Pulmonary artery endothelial cell (primary cell): ENCODE measurements around the gene TLE7. TPM values are rescaled to one million over a fixed set of nuclear protein-coding genes. Genes with fewer than 3 reads are reported as not detected.

Experiments used
- DNase-seq: peaks from one replicate; pipeline ENCODE4 v3.0.0-alpha.2; 2011; ENCODE audit warnings: low read depth, low spot score
- total RNA-seq: library from RNA; depleted of rRNA; stranded (reverse); fragments of >200 nt; gene quantifications from 2 replicates; pipeline ENCODE4 v1.2.3, GENCODE V29; 2014

TLE7 gene
- 0.07 TPM in 1 of 2 replicates, not detected in the other for total RNA-seq

DNA sequence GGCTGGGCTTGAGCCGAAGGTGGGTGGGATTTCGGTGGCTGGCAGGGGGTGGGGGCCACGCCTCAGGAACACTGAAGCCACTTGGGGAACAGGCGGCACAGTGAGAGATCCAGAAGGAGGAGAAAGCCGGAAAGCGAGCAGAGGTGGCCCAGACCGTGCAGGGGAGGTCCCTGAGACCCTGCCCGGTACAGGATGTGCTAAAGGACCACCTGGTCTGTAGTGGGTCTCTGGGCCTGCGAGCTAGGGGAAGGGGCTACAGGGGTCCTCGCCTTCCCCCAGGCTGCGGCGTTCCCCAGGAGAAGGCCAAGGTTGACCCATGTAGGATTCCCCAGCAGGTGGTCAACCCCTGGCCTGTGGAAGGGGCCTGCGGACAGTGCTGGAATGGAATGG, at the start of gene TLE7:
TLE7 (minus strand) TSS at position 4 of the 390 bp plus-strand sequence. CDS start 8,730 bp downstream, outside the sequence.
- no peak for DNase-seq

DNA sequence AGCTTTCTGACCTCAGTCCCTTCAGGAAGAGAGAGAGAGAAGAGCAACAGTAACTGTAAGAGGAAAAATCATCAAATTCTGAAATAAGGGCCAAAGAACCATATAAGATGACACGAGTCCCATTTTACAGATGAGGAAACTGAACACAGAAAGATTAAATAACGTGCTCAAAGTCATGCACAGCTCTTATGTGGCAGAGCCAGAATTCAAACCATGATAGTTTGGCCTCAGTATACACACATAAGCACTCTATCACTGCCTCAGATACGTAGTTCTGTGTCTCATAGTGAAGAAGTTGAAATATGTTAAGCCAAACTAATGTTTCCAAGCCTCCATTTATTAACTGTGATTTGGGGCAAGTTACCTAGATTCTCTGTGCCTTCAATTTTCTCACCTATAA, 49.2 kb upstream of the TLE7 start:
- no peak for DNase-seq

DNA sequence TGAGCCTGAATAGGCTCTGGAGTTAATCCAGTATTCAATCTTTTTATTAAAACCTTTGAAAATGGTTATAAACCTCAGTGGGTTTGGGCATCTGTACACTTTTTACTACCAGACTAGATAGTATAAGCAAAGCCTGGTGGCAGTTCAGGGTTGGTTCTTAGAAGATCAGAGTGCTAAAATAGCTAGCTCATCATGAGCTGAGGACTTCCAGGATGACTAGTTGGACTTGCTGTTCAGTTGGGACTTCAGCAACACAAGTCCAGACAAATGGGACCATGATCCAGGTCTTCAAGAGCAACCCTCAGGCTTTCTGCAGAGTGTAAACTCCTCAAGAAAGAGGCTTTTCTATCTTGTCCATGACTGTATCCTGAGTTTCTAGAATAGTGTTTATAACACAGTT, 48.5 kb upstream of the TLE7 start:
- no peak for DNase-seq

DNA sequence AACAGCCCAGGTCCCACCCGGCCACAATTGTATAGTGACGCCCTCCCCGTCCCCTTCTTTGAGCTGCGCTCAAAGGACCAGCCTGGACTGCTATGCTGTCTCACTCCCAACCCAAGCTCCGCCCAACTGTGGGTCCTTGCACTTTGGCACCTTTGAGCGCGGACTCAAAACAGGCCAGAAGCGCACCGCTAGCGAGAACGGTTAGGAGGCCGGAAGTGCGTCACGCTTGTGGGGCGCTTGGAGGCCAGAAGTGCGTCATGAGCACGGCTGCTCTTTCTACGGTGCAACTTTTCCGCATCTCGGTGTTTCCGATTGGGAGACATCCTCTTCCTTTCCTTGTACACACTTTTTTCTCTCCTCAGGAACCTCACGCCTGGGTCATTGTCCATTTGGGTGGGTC, 47.3 kb upstream of the TLE7 start, which contains the start of gene ZNF19:
ZNF19 (minus strand) TSS at position 203 of the 400 bp plus-strand sequence. CDS start 7,210 bp downstream, outside the sequence.
- no peak for DNase-seq

DNA sequence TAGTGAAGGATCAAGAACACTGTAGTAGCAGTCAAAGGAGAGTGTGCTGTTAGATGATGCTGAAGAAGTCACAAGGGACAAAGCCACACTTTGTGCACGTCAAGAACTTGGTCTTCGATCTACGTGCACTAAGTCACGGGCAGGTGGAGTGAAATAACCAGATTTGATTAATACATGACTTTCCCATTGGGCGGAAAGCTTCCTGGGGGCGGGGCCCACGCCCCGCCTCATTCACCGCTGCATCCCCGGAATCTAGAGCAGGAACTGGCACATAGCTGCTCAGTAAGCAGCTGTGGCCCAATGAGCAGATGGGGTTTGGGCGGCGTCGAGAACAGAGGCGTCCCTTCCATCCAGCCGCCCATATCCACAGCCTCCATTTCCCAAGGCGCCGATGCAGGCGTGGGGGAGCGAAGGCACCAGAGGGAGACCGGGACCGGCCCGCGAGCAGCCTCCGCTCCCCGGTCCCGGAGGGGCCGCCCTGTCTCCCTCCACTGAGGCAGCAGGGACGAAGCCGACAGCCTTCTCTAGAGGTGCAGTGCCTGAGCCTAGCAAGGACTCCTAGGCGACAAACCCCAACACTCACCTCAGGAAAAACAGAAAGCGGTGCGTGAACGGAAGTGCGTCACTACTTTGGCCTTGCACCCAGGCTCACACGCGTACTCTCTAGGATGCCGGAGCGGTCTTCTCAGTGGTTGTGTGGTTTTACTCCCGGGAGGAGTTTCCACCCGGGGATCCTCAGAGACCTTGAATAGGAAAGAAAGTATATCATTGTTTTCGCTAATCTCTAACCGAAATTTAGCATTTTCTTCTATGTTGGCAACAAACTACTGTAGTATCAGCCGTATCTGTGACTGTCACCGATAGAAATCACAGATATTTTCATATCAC, 42.4 kb upstream of the TLE7 start:
- DNase-seq, result peak; percentile 77

DNA sequence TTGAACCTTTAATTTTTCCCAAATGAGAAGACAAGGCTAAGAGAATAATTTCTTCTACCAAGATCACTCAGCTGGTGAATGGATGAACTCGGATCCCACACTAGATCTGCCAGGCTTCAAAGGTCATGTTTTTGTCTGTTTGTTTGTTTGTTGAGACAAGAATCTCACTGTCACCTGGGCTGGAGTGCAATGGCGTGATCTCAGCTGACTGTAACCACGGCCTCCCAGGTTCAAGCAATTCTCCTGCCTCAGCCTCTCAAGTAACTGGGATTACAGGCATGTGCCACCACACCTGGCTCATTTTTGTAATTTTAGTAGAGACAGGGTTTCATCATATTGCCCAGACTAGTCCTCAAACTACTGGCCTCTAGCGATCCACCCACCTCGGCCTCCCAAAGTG, 40.7 kb upstream of the TLE7 start:
- DNase-seq, result no peak

DNA sequence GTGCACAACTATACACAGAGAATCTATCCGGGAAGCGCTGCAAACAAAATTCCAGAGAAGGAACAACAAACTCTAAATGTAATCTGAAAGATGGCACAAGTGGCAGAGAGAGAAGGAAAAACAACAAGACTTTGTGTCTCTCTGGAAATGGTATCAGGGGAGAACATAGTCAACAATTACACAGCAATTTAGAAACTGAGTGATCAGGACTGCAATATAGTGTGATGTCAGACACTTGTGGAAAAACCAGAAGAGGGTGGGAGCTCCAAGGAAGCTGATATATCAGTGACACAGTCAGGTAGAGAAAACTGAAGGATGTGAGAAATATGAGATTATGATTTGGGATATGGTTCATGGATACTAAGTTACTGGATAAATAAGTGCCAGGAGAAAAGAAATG, 39.1 kb upstream of the TLE7 start:
- DNase-seq, result no peak

DNA sequence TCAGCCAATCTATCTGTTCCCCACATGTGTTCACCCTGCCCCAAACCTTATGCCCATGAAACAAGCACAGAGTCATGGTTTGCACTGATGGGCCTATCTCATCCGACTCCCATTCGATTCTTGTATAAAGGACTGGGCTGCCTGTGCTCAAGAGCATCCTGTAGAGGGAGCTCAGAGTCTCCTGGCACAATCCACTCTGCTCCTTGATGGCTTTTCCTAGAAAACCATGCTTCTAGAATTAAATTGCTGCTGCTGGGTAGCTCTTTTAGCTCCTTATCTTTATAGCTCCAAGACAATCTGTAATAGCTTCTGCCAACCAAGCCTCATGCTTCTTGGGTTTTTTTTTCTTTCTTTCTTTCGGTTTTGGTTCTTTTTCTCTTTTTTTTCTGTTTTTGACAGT, 37.6 kb upstream of the TLE7 start:
- DNase-seq, result no peak

DNA sequence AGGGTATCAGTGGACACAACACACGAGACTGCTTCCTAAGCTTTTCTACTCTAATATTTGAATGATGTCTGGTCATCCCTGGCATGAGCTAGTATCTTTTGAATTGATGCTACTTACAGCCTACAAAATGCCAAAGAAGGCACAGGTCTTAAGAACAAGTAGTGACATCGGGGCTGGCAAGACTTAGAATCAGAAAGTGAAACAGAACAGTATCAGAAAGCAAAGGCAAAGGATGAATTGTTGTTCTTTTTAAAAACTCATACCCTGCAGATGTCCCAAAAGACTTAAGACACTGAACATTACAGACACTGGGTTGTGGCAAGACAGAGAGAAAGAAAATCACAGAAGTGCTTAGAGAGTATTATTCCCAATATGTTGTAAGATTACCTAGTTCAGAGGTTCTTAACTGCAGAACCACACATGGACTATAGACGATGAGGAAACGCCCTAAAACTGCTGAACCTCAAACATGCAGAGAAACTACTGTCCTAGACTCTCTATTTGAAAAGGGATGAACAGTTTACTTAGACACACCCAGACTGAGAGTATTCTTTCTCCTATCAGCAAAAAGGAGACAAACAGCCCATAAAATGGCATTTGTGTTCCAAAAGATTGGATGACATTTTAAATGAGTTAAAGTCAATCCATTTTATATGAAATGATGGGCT, 34.7 kb upstream of the TLE7 start:
- no peak for DNase-seq

DNA sequence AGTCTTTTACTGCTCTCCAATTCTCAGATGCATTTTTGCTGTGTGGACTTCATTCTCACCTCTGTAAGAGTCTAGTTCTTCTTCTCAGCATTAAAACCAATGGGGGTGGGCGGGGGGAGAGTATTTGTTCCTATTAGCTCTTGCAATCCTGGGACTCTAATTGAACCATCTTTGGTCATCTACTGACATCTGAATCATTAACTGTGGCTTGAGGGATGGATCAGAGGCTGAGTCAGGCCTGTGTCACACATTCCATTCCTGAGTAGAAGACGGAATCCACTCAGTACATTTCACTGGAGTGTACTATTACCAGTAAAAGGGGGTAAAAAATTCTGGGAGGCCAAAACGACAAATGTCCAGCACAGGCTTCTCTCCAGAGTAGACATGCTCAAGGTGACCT, 33.0 kb upstream of the TLE7 start:
- no peak for DNase-seq

DNA sequence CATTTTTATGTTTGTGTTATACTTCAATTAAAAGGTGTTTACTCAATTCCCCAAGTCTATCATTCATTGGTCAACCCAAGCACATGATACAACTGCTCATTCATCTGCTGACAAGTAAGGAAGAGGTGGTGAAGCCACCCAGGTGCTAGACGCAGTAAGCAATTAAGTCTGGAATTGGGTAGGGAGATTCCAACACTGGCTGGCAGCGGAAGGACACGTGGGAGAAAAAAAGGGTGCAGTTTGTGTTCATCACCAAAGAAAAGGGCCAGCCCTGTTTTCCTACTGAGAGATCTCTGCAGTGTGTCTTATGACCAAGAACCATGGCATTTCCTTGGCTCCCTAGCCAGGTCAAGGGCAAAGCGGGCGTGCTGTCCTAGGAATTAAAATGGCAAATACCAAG, 32.0 kb upstream of the TLE7 start:
- DNase-seq, result no peak

DNA sequence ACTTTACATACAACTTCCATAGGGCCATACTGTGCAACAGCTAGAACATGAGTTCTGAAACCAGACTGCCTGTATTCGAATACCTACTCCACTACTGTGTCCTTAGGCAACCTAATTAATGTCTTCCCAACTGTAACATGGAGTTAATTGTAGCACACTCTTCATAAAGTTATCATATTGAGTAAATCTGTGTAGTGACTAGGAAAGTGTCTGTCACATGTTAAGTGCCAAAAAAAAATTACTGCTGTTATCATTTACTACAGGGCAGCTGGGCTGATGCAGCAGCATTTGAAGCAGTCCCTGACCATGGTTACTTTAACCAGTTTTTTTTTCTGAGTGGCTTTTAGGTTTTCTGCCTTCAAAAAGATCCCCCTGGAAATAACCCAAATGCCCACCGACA, 31.1 kb upstream of the TLE7 start:
- no peak for DNase-seq

DNA sequence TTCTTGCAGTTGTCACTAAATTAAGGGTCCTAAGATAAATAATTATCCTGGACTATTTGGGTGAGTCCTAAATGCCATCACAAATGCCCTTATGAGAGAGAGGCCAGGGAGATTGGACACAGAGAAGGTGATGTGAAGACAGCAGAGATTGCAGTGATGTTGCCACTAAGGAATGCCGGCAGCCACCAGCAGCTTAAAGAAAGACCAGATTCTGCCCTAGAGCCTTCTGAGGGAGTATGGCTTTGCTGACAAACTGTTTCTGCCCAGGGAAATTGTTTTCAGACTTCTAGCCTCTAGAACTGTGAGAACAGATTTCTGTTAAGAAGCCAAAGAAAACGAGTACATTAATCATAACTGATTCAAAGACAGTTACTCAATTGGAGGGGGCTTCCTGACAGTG, 30.2 kb upstream of the TLE7 start:
- DNase-seq, result no peak

DNA sequence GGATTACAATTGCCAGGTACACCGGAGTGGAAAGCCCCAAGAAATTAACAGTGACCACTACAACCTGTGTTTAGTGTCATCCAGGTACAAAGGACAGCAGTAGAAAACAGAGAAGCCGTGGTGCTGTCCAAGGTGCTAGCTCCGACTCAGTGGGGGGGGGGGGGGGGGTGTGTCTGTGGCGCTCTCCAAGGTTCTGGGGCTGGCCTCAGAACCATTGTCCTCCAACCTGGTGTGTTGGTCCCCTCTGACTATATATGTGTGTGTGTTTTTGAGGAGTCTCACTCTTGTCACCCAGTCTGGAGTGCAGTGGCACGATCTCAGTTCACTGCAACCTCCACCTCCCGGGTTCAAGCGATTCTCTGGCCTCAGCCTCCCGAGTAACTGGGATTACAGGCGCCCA, 26.0 kb upstream of the TLE7 start:
- DNase-seq, result no peak

DNA sequence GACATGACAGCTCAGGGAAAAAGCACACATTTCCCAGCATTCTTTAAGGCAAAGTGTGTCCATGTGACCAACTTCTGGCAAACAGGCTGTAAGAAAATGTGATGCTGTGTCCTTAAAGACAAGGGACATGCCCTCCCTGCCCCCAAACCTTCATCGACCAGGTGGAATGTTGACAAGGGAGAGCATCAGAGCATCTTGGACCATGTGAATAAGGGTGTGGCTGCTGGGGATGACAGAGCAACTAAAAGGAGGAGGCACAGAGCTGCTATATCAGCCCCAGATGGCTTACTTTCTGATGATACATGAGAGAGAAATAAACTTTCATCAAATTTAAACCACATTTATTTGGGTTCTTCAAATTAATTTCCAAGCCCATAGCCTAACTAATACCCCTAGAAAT, 22.4 kb upstream of the TLE7 start:
- DNase-seq, result no peak

DNA sequence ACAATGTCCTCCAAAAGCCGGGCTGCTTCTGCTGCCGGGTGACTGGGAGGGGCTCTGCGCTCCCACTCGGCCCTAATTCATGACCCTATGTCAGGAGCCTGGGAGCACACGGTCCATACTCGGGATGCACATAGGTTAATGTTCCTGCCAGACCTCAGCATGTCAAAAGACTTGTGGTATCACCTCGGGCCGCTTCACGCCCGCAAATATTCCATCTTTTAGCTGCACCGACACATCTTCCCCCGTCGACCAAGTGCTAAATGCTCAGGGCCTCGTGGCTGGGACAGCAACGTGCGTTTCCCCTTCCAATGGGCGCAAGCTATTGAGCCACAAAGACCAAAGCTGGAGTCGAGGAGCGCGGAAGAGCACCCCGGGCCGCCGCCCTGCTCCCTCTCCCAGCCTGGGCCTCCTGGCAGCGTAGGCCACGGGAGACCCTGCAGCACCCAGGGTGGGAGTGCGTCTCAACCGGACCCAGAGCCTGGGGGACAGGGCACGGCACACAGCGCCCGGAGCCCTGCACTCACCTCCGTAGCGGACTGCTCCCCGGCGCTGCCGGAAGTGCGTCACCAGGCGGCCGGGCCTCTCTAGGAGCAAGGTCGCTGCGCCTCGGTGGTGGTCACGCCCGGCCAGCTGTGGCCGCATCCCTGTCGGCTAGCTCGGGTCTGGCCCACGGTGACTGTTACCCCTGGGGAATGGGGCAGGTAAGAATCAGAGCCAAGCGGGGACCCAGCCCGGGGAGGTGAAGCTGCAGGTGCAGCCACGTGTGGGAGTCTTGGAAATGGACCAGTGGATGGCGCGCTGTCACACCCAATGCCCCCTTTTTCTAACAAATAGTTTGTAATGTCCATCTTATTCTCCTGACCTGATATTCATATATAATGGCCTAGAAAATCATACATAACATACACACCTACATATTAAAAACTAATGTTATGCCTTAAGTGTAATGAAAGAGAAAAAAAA, 20.1 kb upstream of the TLE7 start, which contains the start of gene ZNF23:
ZNF23 (minus strand) TSS at position 562 of the 963 bp plus-strand sequence. CDS start 5,451 bp downstream, outside the sequence.
- peak; percentile 13 for DNase-seq

DNA sequence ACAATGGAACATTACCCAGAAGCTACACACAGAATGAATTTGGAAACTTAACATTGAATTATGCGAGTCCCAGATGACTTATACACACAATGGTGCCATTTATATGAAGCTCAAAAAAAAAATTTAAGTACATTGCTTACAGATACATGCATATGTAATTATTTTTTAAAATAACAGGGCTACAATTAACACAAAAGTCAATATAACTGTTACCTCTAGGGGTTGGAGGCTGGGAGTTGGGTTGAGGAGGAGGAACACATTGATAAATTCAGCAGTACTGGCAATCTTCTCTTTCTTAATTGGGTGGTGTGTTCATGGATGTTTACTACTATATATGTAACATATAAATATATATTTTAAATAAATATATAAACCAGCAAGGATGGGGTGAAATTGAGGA, 19.1 kb upstream of the TLE7 start:
- DNase-seq, result no peak

DNA sequence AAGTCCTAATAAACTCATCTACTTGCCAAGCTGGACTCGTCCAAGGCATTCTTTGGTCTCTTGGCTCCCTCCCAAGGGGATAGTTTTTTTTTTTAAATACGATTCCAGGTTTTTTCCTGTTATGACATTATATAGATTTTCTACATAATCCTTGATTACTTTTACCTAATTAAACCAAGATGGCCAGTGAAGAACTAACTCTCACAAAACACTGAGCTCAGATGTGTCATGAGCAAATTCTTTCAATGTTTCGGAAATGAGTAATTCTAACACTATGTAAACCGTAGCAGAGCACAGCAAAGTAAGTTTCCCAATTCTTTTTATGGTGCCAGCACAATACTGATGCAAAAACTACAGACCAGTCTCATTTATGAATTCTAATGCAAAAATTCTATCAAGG, 18.4 kb upstream of the TLE7 start:
- no peak for DNase-seq

DNA sequence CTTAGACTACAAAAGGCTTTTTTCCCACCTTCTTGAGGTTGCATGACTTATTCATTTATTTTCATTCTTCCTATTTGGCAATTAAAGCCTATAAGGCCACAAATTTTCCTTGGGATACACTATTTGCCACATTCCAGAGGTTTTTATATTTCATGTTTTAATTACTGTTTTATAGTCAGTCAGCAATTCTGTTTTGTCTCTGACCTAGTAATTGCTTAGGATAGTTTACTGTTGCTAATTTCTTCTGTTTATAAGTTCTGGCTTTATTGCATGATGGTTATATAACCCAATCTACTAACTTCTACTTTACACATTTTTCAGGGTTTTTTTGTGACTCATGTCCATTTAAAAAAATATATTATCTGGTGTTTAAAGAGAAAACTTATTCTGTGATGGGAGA, 17.7 kb upstream of the TLE7 start:
- DNase-seq, result no peak

DNA sequence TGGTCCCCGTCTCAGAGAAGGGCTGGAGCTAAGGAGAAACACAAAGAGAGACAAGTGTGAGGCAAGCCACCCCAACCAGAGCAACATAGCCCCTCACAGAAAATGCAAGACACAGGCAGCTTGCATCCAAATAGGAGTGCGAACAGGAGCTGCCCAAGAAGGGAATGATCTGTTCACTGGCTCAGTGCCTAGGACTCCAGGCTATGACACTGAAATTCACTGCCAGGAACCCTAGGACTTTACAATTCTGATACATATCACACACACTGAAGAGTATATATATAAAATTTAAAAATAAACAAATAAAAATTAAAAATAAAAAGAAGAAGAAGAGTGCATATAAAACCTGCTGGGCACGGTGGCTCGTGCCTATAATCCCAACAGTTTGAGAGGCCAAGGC, 14.9 kb upstream of the TLE7 start:
- DNase-seq, result no peak

DNA sequence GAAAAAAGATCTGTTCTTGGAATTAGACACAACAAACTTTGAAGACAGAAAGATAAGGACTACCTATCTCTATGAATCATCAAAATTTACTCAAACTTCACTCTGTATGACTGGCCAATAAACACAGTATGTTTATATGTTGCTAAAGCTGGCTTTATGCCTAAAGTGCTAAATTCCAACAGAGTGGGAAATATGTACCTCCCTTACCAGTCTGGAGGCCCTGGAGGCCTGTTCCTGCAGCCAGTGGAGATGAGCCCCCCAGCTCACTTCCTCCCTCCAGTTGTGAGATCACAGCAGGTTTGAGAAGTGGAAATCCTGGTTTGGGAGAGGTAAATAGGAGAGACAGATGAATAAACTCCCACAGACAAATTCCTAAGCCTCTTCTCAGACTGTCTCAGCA, 11.2 kb upstream of the TLE7 start:
- DNase-seq, result no peak

DNA sequence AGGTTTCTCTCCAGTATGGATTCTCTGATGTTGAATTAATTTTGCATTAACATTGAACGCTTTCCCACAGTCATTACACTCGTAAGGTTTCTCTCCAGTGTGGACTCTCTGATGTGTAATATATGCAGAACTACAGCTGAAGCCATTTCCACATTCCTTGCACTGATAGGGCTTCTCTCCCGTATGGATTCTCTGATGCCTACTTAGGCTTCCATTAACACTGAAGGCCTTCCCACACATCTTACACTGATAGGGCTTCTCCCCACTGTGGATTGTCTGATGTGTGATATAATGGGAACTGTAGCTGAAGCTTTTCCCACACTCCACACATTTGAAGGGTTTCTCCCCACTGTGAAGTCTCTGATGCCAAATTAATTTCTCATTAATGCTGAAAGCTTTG, 7.2 kb upstream of the TLE7 start:
- no peak for DNase-seq
